ENCODE results near the gene PRR12.
"Not testable (repeated sequence)": the region's sequence is repeated elsewhere in the genome, so short reads cannot be mapped to it uniquely, and the experiment has no call there.

The PRR12 gene

DNA sequence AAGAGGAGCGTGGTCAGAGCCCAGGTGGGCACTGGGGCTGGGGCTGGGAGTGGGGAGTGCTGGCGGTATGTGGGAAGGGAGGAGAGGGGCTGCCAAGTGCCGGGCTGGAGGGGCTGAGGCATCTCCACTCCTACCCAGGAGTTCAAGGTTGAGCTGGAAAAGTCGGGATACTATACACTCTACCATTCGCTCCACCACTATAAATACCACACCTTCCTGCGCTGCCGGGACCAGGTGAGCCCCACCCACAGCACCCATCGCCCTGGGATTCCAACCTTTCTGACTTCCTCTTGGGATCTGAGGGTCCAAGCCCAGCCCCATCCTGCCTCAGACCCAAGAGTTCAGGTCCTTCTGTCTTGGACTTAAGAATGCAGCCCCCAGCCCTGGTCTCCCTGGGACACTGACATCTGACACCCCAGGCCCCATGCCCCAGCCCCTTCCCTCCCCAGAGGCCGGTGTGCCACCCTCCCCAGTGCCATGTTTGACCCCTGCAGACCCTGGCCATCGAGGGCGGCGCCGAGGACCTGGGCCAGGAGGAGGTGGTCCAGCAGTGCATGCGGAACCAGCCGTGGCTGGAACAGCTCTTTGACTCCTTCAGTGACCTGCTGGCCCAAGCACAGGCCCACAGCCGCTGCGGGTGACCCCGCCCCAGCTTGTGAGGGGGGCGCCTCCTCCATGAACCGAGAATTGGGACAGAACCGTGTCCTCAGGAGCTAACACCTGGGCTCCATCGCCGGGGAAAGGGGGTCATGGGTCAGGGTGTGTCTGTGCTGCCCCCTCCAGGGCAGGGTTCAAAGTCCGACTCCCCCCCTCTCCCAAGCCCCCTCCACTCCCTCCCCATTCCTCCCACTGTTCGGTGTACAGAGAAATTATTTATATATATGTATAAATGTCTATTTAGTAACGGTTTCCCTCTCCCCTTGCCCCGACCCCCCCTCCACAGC, 34.3 kb downstream of the PRR12 start:
- no peak for DNase-seq

- DNase-seq, result no peak
These were observed 35.2 kb downstream of the PRR12 start for GRCh38 chr19:49626226-49626625.

- no peak for DNase-seq
These were observed 38.7 kb downstream of the PRR12 start for GRCh38 chr19:49629659-49630058.

DNA sequence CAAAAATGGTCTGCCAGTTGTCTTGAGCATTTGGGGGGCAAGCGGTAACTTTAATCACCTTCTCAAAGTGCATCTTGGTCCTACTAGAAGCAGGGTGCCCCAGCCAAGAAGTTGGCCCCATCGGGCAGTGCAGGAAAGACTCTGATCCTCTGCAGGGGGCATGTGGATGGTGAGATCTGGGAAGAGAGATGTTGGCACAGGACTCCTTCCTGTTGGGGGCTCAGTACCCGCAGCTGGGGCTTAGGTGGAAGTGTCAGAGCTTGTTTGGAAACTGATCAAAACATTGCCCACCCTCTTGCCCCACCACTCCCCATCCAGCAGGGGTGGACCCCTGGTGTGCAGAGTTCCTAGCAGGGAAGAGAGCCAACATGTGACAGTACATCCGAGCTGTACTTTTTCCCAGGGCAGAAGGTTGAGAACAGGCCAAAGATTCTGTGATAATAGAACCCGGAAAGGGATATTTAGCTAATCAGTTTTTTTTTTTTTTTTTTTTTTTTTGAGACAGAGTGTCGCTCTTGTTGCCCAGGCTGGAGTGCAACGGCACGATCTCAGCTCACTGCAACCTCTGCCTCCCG, 40.1 kb downstream of the PRR12 start:
- DNase-seq, result no peak

DNA sequence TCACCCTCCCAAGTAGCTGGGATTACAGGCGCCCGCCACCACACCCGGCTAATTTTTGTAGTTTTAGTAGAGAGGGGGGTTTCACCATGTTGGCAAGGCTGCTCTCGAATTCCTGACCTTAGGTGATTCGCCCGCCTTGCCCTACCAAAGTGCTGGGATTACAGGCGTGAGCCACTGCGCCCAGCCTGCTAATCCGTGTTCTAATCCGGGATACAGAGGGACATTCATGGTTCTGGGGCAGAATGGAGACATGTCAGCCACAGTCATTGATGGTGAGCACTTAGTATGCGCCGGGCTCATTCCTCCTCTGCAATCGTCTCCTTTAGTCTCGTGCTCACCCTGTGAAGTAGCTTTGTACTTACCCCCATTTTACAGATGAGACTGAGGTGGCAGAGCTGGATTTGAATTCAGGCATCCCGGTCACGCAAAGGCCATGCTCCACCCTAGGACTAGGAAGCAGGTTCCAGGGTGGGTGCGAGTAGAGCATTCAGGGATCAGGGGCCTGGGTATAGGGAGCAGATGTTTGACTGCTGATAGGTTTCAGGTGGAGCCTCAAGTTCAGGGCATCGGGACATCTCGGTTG, 40.7 kb downstream of the PRR12 start:
- DNase-seq, result no peak

DNA sequence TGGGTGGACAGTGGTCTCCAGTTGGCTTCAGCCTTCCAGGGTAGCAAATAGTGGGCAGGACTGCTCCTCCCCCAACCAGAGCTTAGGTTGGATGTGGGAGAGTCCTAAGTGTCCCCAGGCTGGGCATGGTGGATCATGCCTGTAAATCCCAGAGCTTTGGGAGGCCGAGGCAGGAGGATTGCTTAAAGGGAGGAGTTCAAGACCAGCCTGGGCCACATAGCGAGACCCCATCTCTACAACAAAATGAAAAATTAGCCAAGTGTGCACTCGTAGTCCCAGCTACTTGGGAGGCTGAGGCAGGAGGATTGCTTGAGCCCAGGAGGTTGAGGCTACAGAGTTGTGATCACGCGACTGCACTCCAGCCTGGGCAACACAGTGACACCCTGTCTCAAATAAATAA, 41.6 kb downstream of the PRR12 start:
- DNase-seq, result no peak

GRCh38 chr19:49633273-49633672, 42.3 kb downstream of the PRR12 start:
- DNase-seq, result not testable (repeated sequence)

DNA sequence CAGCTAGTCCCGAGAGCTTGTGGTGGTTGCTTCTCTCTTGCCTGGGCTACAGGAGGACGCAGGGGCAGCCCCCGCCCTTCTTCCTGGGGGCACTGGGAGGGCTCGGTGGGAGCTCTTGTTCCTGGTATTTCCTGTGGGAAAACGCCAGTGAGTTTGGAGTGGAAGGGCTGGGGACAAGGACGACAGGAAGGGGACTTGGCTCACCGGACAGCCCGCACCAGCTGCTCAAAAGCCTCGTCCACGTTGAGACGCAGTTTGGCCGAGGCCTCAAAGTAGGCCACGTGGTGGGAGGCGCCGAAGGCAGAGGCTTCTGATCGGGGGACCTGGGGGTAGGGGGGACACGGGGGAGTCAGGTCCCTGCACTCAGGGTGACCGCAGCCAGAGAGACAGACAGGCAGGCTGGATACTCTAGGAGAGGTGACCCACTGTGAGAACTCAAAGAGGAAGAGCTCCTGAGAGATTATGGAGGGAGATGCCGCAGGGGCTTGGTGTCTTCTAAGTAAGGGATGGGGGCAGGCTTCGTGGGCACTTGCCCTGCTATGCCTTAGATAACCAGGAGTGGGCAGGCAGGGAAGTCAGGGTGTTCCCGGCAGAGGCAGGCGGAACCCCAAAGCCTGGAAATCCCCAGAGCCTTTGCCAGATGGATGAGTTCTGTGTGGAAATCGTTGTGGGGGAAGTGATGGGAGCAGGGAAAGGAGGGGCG, 44.7 kb downstream of the PRR12 start:
- peak in 1 of 2 experiments; percentile 34 for DNase-seq

- no peak for DNase-seq
These were observed 45.4 kb downstream of the PRR12 start for GRCh38 chr19:49636233-49636932.

GRCh38 chr19:49637821-49638738, 47.1 kb downstream of the PRR12 start:
- DNase-seq, result no peak

DNA sequence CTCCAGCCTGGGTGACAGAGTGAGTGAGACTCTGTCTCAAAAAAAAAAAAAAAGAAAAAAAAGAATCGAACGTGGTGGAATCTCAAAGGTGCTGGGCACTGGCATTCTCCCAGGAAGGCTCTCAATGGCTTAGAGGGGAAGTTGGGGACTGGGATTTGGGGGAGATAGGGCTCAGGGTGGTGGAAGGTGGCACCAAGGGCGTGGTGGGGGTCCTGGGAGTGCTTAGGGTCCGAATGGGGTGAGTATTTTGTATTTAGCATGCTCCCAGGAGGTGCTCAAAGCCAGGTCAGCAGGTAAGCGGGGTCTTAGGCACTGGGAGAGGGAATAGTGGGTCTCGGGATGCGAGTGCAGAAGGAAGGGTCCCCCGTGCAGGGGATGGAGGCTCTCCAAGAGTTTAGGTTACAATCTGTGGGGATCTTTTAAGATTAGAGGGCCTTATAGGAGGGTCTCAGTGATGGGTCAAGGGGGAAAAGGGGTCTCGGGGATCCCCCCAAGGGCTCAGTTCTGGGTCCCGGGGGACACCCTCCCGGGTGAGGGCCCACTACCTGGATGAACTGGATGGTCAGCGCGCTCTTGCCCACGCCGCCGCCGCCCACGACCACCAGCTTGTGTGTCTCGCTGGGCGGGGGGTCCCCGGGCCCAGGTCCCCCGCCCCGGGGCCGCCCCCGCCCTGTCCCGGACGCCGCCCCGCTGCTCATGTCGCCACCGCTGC, 48.6 kb downstream of the PRR12 start:
- DNase-seq, result peak in 1 of 2 experiments; percentile 53

DNA sequence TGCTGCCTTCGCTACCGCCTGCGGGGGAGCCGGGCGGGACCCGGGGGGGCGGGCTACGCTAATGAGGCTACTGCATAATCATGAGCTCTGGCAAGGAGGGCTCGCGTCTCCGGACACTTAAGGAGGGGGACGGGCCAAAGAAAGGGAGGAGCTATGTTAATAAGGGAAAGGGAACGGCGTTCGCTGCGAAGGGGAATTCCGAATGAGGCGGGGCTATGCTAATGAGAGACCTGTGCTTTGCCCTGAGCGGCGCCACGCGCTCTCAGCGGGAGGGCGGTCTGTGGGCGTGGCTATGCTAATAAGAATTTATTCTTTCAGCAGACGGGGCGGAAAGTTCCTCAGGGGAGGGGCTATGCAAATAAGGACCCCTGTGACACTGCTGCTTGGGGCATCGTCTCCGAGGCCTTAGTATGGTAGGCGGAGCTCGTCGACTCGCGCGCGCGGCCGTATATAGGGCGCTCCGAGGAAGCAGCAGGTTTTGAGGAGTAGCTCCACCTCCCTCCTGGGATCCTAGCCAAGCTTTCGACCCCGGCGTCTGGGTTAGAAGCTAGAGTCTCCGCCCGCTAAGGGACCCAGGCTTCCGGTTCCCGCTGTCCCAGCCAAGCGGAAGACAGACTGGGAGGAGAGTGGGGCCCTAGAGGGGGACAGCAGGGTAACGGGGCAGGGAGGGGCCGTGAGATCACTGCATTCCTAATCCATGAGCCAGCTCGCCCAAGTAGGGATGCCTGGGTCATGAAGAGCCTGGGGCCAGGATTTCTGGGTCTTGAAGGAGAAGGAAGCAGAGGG, 49.3 kb downstream of the PRR12 start, which contains the start of gene RRAS:
RRAS (minus strand) TSS at position 31 of the 786 bp plus-strand sequence. CDS start 45 bp downstream, outside the sequence.
- peak; percentile 100 for DNase-seq

DNA sequence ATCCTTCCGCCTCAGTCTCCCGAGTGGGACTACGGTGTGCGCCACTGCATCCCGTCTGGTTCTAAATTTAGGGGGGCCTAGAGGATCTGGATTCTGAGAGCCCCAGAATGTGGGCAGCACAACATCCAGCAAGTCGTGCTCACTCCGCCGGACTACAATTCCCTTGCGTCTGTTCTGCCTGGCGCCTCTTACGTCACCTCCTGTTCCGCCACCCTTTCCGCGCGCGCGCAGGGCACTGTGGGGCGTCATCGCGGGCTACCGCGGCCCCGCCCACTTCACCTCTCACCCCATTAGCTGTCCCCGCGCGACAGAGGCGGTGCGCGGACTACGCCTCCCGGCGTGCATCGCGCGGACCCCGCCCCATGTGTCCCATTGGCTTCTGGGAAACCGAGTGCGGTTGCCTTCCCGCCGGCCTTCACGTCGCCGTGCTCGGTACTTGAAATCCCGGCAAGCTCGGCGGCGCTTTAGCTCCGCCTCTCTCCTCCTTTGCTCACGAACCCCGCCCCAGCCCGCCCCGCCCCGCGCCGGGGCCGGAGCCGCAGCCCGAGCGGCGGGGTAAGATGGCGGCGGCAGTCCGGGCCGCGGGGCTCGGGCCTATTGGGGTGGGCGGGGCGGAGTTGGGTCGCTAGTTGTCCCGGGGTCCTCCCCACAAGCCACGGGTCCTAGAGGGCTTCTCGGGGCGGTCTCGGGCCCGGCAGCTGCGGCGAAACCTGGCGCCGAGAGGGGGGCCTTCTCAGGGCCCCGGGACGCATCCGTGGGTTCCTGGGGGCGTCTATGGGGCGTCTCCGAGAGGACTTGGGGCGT, 50.9 kb downstream of the PRR12 start, which contains the start of gene SCAF1:
SCAF1 (plus strand) TSS at position 522 of the 804 bp plus-strand sequence. CDS start 2,818 bp downstream, outside the sequence.
- DNase-seq, result peak; percentile 99 to 100

- DNase-seq, result peak in 1 of 2 experiments; percentile 53
These were observed 51.6 kb downstream of the PRR12 start for GRCh38 chr19:49642492-49643035.

DNA sequence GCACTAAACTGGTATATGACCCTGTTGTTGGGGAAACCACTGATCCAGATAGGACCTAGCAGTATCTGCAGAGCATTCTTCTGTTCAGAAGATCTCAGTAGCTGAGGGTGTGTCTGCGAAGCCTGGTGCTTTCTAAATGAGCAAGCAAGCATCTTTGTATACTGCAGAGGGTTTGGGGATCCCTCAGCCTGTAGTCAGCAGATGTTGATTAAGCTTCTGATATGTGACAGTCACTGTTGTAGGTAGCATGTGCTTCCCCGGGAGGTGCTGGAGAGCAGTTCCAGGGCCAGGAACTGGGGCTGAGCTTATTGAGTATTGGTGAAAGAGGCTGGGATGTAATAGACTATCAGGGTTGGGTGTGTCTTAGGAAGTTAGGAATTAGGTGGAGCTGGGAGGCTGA, 52.5 kb downstream of the PRR12 start:
- DNase-seq, result no peak

DNA sequence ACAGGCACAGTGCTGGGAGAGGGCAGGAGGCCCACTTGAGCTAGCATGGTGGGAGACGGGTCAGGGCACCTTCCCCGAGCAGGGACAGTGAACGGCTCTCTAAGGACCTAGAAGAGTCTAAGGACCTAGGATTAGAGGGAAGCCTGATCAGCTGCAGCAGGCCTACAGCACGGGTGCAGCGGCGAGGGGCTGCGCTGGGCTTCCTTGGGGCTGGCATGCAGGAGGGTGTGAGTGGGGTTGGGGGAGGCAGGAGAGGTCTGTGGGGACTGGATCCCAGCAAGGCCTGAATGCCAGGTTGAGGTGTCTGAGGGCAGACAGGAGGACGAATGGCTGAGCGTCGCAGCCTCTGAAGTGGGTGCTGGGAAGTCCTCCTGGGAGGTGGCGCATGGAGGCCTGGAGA, 54.6 kb downstream of the PRR12 start:
- DNase-seq, result no peak

DNA sequence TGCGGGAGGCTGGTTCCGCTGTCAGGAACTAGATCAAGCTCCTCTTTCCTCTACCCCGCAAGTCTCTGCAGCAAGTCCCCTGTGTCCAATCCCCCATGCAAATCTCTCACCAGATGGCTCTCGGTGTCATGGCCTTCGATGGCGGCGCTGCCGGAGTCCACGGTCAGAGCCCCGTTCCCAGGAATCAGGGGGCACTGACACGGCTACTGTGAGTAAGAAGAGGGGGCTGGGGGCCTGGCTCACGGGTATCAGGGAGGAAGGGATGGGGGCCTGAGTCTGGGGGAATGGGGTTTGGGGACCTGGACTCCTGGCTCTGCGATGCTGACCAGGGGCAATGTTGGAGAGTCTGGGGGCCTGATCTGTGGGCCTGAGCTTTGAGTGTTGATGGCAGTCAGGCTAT, 55.0 kb downstream of the PRR12 start:
- DNase-seq, result no peak

- DNase-seq, result no peak
These were observed 55.6 kb downstream of the PRR12 start for GRCh38 chr19:49646586-49646985.

All from NCI-H524 (cell line).